GM19025 (cell line): ENCODE measurements around the gene CIT.

Source experiments
- ATAC-seq: cut with Tn5 transposase; IDR thresholded peaks from one replicate; pipeline ENCODE4 v1.9.1; 2021; ENCODE audit warnings: mild to moderate bottlenecking, low read depth, moderate library complexity; ENCODE audit not compliant: unreplicated experiment

CIT gene

DNA sequence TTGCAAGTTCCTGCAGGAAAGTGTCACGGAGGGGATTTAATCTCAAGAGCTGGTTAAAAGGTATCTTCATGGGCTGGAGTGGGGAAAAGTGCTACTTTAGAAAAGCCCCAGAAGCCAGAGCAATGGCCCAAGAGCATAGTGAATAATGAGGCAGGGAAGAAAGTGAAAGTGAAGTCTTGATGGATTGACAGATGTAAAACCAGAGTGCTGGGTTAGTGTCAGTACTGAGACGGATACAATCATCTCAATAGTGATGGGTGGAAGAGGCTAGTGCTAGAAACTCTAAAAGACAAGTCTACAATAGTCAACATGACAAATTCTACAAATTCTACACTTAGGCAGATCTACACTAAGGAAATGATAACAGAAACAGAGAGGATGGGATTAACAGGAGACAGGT lies 68.1 kb downstream of the CIT start:
- no peak for ATAC-seq

GRCh38 chr12:119808441-119808840 lies 68.7 kb downstream of the CIT start:
- ATAC-seq: no peak

DNA sequence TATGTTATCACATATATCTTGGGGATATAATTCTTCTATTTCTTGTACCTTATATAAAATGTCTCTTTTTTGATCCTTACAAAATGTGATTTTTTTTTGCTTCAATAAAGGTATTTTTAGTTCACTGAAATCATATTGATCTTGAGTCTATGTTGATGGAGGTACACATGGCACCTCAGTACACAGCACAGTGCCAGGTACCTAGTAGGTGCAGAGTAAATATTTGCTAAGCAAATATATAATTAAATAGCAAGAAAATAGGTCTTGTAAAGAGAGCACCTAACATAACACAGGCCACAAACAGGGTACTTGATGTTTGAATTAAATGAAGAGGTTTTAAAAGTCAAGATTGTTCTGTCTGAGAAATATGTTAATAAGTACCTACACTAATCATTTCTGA lies 69.7 kb downstream of the CIT start:
- ATAC-seq: no peak

DNA sequence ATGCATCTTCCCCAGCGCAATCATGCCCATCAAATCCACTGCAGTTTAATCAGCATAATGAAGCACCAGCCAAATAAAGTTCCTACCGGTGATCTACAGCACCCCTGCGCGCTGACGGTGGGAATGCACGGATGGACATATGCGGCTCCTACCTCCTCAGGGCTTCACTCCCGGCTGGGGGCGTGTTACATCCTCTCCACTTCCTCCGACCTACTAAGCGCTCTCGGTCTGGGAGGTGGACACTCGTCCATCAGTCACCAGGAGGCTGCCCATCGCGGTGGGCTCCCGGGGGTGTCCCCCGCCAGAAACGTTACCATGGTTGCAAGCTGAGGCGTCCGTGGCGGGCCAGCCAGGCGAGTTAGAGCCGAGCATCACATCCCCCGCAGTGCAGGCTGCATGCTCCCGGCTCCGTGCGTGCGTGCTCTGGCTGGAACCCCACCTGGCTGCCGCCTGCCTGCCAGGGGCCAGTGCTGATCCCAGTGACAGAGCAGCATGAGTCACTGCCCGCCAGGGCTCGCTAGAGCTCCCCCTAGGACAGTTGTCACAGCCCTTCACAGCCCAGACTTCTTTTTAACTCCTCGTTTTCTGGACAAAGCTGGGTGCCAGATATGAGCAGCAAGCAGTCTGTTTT lies 73.0 kb downstream of the CIT start:
- ATAC-seq: no peak

GRCh38 chr12:119803381-119803791 lies 73.7 kb downstream of the CIT start:
- no peak for ATAC-seq

DNA sequence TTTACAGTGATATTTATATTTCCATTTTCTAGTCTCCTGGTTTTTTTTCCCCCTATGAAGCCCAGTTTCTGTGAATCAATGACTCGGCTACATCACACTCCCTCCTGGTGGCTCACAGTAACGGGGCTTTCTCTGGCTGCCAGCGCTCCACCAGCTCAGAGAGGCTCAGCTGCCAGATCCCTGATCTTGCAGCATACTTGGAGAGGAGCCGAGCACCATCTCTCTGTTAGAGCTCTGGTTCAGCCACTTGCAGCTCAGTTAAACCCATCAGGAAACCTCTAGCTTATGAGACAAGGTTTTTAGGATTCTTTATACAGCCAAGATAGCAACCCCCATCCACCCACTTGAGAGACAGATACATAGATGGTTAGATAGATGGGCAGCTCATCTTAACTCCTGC lies 74.6 kb downstream of the CIT start:
- ATAC-seq: no peak

DNA sequence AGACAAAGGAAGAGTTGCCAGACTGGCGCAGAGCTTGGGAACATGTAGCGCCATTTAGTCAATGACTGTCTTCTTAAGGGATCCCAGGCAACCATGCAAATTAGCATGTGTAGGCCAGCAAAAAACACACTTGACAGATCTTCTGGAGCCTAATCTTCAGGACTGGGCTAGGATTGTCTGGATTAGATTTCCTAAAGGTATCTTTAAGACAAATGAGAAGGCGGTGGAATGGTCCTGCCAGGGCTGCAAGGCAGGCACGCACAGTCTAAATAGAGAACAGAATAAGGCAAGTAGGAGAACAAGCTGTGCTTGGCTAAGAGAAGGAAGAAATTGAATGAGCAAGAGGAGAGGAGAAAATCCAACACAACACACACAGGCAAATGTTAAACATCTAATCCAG lies 80.0 kb downstream of the CIT start:
- ATAC-seq: no peak

GRCh38 chr12:119796292-119796691 lies 80.8 kb downstream of the CIT start:
- ATAC-seq: no peak

GRCh38 chr12:119791453-119791852 lies 85.7 kb downstream of the CIT start:
- no peak for ATAC-seq

DNA sequence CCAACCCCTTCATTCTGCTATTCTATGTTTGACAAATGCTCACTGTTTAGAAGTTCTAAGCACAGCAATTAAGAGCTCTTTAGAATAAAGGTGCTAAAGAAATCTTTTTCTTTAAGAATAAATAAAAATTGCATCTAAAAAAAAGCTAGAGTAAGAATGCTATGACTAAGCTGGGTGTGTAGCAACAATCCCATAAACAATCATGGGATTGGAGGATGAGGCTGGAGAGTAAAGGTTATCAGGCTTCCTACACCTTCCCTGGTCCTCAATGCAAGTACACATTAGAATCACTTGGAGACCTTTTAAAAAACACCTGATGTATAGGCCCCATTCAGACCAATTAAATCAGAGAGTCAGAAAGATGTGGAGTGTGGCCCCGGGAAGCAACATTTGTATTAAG lies 88.3 kb downstream of the CIT start:
- ATAC-seq: no peak

DNA sequence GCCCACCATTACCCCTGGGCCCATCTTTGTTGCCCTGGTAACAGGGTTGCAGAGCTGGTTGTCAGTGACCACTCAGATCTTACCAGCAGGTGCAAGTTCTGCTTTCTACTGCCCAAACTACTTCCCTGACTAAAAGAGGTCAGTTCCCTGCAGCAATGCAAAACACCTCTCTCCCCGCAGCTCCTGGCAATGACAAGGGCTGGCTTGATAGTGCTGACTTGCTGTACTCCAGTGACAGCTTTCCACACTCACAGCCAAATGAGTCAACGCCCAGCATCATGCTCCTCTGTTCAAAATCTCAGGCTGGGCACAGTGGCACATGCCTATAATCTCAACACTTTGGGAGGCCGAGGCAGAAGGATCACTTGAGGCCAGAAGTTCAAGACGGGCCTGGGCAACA lies 90.6 kb downstream of the CIT start:
- ATAC-seq: no peak

- ATAC-seq: no peak
Measured at GRCh38 chr12:119784673-119785072, 92.4 kb downstream of the CIT start.

- ATAC-seq: no peak
Measured at GRCh38 chr12:119783787-119784186, 93.3 kb downstream of the CIT start.

DNA sequence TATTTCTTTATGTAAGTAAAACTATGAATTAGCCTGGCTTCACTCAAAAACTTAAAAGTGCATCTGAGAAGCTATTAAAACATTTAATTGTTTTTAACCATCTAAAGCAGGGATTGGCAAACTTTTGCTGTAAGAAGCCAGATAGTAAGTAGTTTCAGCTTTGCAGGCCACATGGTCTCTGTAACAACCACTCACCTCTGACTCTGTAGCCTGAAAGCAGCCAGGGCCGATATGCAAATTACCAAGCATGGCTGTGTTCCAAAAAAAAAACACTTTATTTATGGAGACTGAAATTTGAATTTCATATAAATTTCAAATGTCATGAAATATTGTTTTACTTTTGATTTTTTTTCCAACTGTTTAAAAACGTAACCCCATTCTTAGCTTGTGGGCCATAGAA lies 95.3 kb downstream of the CIT start:
- ATAC-seq: no peak

DNA sequence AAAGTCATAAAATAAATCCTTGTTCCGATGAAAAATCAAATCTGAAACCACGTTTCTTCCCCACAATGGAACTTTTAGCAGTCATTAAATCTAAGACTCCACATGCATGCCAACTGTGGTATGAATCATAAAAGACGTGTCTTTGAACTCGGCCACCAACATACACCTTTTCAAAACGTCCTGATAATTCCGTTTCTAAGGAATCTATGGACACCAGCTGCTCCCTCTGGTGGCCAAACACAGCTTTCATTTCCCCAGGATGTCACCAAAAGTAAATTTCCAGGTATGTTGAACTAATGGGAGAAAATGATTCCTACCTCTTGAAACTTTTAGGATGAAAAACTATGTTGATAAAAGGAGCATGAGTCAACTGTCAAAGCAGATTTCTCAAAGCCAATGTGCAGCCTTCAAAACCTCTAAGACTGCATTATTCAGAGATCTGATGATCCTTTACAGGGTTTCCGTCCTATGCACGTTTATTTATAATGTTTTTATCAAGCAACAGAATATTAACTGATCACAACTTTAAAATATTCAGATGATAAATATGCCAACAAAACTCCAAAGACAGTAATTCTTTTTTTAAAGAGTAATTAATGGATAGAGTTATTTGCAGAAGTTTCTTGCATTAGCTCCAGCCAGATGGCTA lies 96.2 kb downstream of the CIT start:
- no peak for ATAC-seq

- ATAC-seq: no peak
Measured at GRCh38 chr12:119775246-119775895, 101.7 kb downstream of the CIT start.

- ATAC-seq: no peak
Measured at GRCh38 chr12:119772431-119772830, 104.7 kb downstream of the CIT start.

DNA sequence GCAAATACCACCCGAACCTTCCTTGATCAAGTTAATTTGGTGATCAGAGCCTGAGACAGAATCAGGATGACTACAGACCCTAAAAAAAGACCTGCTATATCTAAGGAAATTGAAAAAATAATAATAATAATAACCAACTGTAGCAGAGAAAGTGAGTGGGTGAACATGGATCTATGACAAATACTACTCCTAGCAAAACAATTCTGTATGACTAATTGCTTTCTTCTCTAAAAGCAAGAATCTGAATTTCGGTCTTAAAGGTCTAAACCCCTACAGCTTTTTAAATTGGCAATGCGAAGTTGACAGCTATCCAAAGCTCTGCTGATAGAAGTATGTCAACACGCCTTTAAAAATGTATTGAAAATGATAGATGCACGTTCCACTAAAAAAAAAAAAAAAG lies 107.0 kb downstream of the CIT start:
- ATAC-seq: no peak

- ATAC-seq: no peak
Measured at GRCh38 chr12:119762619-119763018, 114.5 kb downstream of the CIT start.

DNA sequence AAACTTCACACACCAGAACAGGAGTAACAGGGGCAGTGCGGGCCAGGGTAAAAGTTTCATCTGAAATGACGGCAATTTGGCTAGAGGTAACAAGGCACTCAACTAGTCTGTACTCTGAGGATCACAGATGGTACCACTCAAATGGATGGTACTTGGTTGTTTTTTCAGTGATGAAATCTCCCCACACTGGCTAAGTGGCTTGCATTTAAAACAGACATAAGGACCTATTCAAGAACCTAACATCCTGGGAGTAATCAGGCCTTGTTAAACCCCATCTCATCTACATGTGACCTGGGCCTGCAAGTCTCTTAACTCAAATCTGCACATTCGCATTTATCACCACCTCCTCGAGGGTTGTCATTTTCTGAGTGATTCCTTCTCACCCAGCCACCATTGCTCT lies 118.4 kb downstream of the CIT start:
- no peak for ATAC-seq

- ATAC-seq: no peak
Measured at GRCh38 chr12:119758234-119758633, 118.9 kb downstream of the CIT start.

DNA sequence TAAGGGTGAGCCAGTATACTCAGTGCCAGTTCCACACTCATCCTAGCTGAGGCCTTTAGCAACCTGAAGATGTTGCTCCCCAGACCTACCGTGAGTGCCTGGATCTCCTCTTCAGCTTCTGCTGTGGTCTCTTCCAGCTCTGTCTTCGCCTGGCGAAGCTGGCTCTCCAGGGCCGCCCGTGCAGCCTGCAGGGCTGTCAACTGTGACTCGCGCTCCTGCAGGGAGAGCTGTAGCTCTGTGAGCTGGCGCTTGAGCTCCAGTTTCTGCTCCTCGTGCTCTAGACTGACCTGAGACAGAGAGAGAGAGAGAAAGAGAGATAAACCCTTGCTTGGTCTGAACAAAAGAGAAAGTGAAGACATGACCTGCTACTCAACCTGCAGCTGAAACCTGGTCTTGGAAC lies 125.2 kb downstream of the CIT start:
- ATAC-seq: no peak
